Astrocyte (in vitro differentiated cells and primary cell): ENCODE measurements around the gene ARHGEF40. TPM values are rescaled to one million over a fixed set of nuclear protein-coding genes. Genes with fewer than 3 reads are reported as not detected.

Source experiments
- DNase-seq: peaks from one replicate; pipeline ENCODE4 v3.0.0-alpha.2; 2010; ENCODE audit warnings: low read depth
- FAIRE-seq: peaks from 2 replicates; lab custom pipeline; 2011; peaks lifted over from hg19 to GRCh38; lab: Jason Lieb, UNC
- H2AFZ ChIP-seq: 2 replicates; pipeline ENCODE4 v1.6.0; 2012; ENCODE audit warnings: low read depth, low read length, inconsistent platforms
- H3K27ac ChIP-seq: 2 replicates; pipeline ENCODE4 v1.5.1; 2011; ENCODE audit warnings: low read depth, low read length, inconsistent platforms
- H3K27me3 ChIP-seq: 2 replicates; pipeline ENCODE4 v1.6.0; 2011; ENCODE audit warnings: low read length, inconsistent platforms; ENCODE audit not compliant: insufficient read depth
- H3K36me3 ChIP-seq: 2 replicates; pipeline ENCODE4 v1.5.1; 2011; ENCODE audit warnings: low read length, inconsistent platforms; ENCODE audit not compliant: insufficient read depth
- H3K4me1 ChIP-seq: 2 replicates; pipeline ENCODE4 v1.5.1; 2011; ENCODE audit warnings: low read length, inconsistent platforms; ENCODE audit not compliant: insufficient read depth
- H3K4me2 ChIP-seq: 2 replicates; pipeline ENCODE4 v1.6.0; 2012; ENCODE audit warnings: low read length, inconsistent platforms
- H3K4me3 ChIP-seq: 2 replicates; pipeline ENCODE4 v1.5.1; 2011; ENCODE audit warnings: low read depth, mild to moderate bottlenecking, low read length, inconsistent platforms; ENCODE audit not compliant: insufficient read depth
- H3K79me2 ChIP-seq: 2 replicates; pipeline ENCODE4 v1.6.0; 2012; ENCODE audit warnings: mild to moderate bottlenecking, low read length, inconsistent platforms; ENCODE audit not compliant: insufficient read depth
- H3K9ac ChIP-seq: 2 replicates; pipeline ENCODE4 v1.6.0; 2012; ENCODE audit warnings: mild to moderate bottlenecking, low read length, inconsistent platforms
- H3K9me3 ChIP-seq: 2 replicates; pipeline ENCODE4 v1.5.1; 2012; ENCODE audit warnings: low read depth, mild to moderate bottlenecking, low read length, inconsistent platforms; ENCODE audit not compliant: insufficient read depth
- H4K20me1 ChIP-seq: 2 replicates; pipeline ENCODE4 v1.6.0; 2012; ENCODE audit warnings: low read length, inconsistent platforms; ENCODE audit not compliant: insufficient read depth
- H3K27ac Mint-ChIP-seq: one replicate; pipeline ENCODE4 v1.8.0; 2021; ENCODE audit warnings: mild to moderate bottlenecking, mixed read lengths; ENCODE audit not compliant: unreplicated experiment
- H3K27me3 Mint-ChIP-seq: one replicate; pipeline ENCODE4 v1.8.0; 2021; ENCODE audit warnings: low read depth, mixed read lengths; ENCODE audit not compliant: unreplicated experiment
- H3K36me3 Mint-ChIP-seq: one replicate; pipeline ENCODE4 v1.8.0; 2021; ENCODE audit warnings: low read depth, mixed read lengths; ENCODE audit not compliant: unreplicated experiment
- H3K4me1 Mint-ChIP-seq: one replicate; pipeline ENCODE4 v1.8.0; 2021; ENCODE audit warnings: low read depth, mixed read lengths; ENCODE audit not compliant: unreplicated experiment
- H3K4me3 Mint-ChIP-seq: one replicate; pipeline ENCODE4 v1.8.0; 2021; ENCODE audit warnings: mild to moderate bottlenecking, moderate library complexity, mixed read lengths; ENCODE audit not compliant: unreplicated experiment
- H3K9me3 Mint-ChIP-seq: one replicate; pipeline ENCODE4 v1.8.0; 2021; ENCODE audit warnings: mild to moderate bottlenecking, mixed read lengths; ENCODE audit not compliant: unreplicated experiment
- CTCF ChIP-seq: IDR thresholded peaks from 2 replicates; pipeline ENCODE4 v1.5.1; 2011; ENCODE audit warnings: low read depth, mild to moderate bottlenecking, inconsistent platforms, low read length, moderate library complexity; ENCODE audit not compliant: insufficient read depth
- EZH2 ChIP-seq: IDR thresholded peaks from 2 replicates; pipeline ENCODE4 v1.6.1; 2012; ENCODE audit warnings: mild to moderate bottlenecking, low read length, inconsistent platforms; ENCODE audit not compliant: insufficient read depth
- total RNA-seq: library from RNA; stranded (reverse); gene quantifications from 2 replicates; pipeline ENCODE4 v1.2.1, GENCODE V29; 2021

Gene ARHGEF40
- total RNA-seq, 1 donor from 2014 or later, result 99.9 TPM

- Mint-ChIP-seq H3K4me1 (peaks cover 57% of the 10 kb centered on the region), H3K27me3 (no peaks in the 10 kb centered on the region), H3K27ac (peak overlapping the region; percentile 75), H3K36me3 (no peaks in the 10 kb centered on the region), H3K9me3 (no peaks in the 10 kb centered on the region), H3K4me3 (no peak overlapping the region)
- H3K4me3 ChIP-seq, result no peak overlapping the region
- no peaks in the 10 kb centered on the region for H3K79me2 ChIP-seq
- peaks cover 24% of the 10 kb centered on the region for H3K4me1 ChIP-seq
- H3K36me3 ChIP-seq, result no peaks in the 10 kb centered on the region
- no peak for DNase-seq
- no peak overlapping the region for H3K27ac ChIP-seq
- no peak overlapping the region for H3K4me2 ChIP-seq
- FAIRE-seq, result no peak
- TF ChIP-seq EZH2, result no peak
- TF ChIP-seq CTCF, result no peak
- no peaks in the 10 kb centered on the region for H3K27me3 ChIP-seq
- no peak overlapping the region for H3K9ac ChIP-seq
- no peak overlapping the region for H2AFZ ChIP-seq
- no peaks in the 10 kb centered on the region for H4K20me1 ChIP-seq
- no peaks in the 10 kb centered on the region for H3K9me3 ChIP-seq
Observed at GRCh38 chr14:21061347-21061668, 8.8 kb upstream of the ARHGEF40 start.

- peaks cover 15% of the 10 kb centered on the region for H3K4me1 ChIP-seq
- no peak for TF ChIP-seq CTCF
- no peak for TF ChIP-seq EZH2
- H3K79me2 ChIP-seq, result no peaks in the 10 kb centered on the region
- DNase-seq (peak; percentile 81), FAIRE-seq (peak; percentile 75)
- H3K4me1 Mint-ChIP-seq, result peaks cover 58% of the 10 kb centered on the region
- no peak overlapping the region for H2AFZ ChIP-seq
- peak overlapping the region; percentile 1 for H3K9ac ChIP-seq
- H3K27ac Mint-ChIP-seq, result peak overlapping the region; percentile 93
- H3K9me3 Mint-ChIP-seq, result no peaks in the 10 kb centered on the region
- no peaks in the 10 kb centered on the region for H3K27me3 ChIP-seq
- H3K9me3 ChIP-seq, result no peaks in the 10 kb centered on the region
- no peaks in the 10 kb centered on the region for H4K20me1 ChIP-seq
- peak overlapping the region; percentile 55 for H3K4me2 ChIP-seq
- peak overlapping the region; percentile 6 for H3K27ac ChIP-seq
- H3K27me3 Mint-ChIP-seq, result no peaks in the 10 kb centered on the region
- H3K4me3 Mint-ChIP-seq, result peak overlapping the region; percentile 17
- no peaks in the 10 kb centered on the region for H3K36me3 ChIP-seq
- H3K36me3 Mint-ChIP-seq, result no peaks in the 10 kb centered on the region
- no peak overlapping the region for H3K4me3 ChIP-seq
Observed at GRCh38 chr14:21063479-21063878, 6.6 kb upstream of the ARHGEF40 start.

DNA sequence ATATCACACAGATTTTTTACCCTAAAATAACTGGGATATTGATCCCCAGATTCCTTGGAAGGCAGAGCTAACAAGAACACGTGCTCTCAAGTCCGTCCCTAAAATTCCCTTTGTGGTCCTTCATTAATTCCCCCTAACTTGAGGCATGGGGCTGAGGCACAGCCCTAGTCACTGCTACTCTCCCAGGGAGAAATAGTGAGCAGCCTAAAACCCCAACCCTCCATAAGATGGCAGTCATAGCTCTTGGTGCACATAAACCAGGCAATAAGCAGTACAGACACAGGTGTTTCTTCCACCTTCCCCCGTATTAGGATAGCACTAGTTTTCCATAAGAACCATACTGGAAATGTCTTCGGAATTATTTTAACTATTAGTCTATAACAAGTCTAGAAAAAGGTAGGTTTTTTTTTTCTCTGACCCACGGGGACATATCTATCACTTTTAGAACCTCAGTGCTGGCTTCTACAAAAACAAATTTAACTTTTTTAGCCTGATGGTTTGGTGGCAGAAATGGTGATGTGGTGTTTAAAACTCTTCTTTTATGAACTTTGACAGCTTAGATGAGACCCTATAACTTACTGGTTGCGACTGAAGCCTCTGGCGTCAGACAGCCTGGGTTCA lies 3.1 kb upstream of the ARHGEF40 start:
- no peaks in the 10 kb centered on the region for H3K36me3 Mint-ChIP-seq
- no peaks in the 10 kb centered on the region for H3K27me3 Mint-ChIP-seq
- Histone ChIP-seq H3K9ac (no peak overlapping the region), H3K27me3 (no peaks in the 10 kb centered on the region), H3K4me2 (no peak overlapping the region), H3K27ac (no peak overlapping the region), H3K36me3 (no peaks in the 10 kb centered on the region), H4K20me1 (peaks cover 3% of the 10 kb centered on the region), H3K79me2 (peaks cover 6% of the 10 kb centered on the region), H3K9me3 (no peaks in the 10 kb centered on the region), H2AFZ (no peak overlapping the region), H3K4me3 (no peak overlapping the region), H3K4me1 (peaks cover 32% of the 10 kb centered on the region)
- H3K4me3 Mint-ChIP-seq, result no peak overlapping the region
- no peak for TF ChIP-seq CTCF
- TF ChIP-seq EZH2, result no peak
- peaks cover 37% of the 10 kb centered on the region for H3K4me1 Mint-ChIP-seq
- FAIRE-seq (no peak), DNase-seq (no peak)
- no peak overlapping the region for H3K27ac Mint-ChIP-seq
- H3K9me3 Mint-ChIP-seq, result no peaks in the 10 kb centered on the region
